ENCODE results near the gene METTL8. TPM values are rescaled to one million over a fixed set of nuclear protein-coding genes. Genes with fewer than 3 reads are reported as not detected.

The METTL8 gene
- 5.1 and 6.2 TPM in 2 replicates for polyA plus RNA-seq (2012; rRNA removed)
- 9.5 and 13.4 TPM in 2 replicates for polyA plus RNA-seq (2012; cell fraction: cytosol; rRNA removed)
- polyA plus RNA-seq (2012; cell fraction: nucleus; rRNA removed), result 8.5 and 8.8 TPM in 2 replicates

DNA sequence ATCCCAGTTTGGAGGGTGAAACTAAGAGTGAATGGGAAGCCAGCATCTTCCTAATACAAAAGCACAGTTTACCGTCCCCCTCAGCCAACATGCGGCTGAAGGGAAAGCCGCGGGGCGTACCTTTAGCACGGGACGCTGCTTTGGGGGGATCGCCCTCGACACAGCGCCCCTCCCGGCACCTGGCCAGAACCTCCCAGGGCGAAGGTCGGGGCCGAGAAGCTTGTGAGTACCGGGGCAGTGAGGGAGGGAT, at the start of gene METTL8:
METTL8 (minus strand) TSS at position 228 of the 250 bp plus-strand sequence. CDS start 41,805 bp downstream, outside the sequence.
- POLR2A ChIA-PET, result interaction anchor here (1.0 to 1.2 kb wide), 2 partner anchors 423 to 459 kb away, joined by 3 to 5 read pairs; no protein-coding TSS in a partner anchor
- Histone ChIP-seq H2AFZ (ENCODE audit: low read depth) (peak within 1 kb of the TSS; percentile 93), H3K79me2 (ENCODE audit: insufficient read depth) (peaks cover 46% of the 10 kb centered on the region), H3K9me3 (peaks cover 9% of the 10 kb centered on the region; the same call in 1 of the 2 replicates), H4K20me1 (ENCODE audit: insufficient read depth) (no peaks in the 10 kb centered on the region), H3K27me3 (ENCODE audit: insufficient read depth) (no peaks in the 10 kb centered on the region), H3K9me2 (no peaks in the 10 kb centered on the region), H3K9ac (peak within 1 kb of the TSS; percentile 88), H3K4me3 (ENCODE audit: low read depth in 2 of 2, low read length in 1 of 2) (peak within 1 kb of the TSS; percentile 88 to 90), H3K27ac (ENCODE audit: low read depth in 2 of 2, low read length in 1 of 2) (peak within 1 kb of the TSS; percentile 92 to 98), H3F3A (replicated peaks; ENCODE audit: insufficient read depth) (peaks cover 34% of the 10 kb centered on the region), H3K4me1 (ENCODE audit: control insufficient read depth in 1 of 2, insufficient read depth in 2 of 2, low read depth in 1 of 2, low read length in 1 of 2) (peaks cover 0 to 10% of the 10 kb centered on the region in 2 experiments; a peak in 2 of 4 replicates), H3K4me2 (peak within 1 kb of the TSS; percentile 92), H3K36me3 (replicated peaks in 1 of 2; ENCODE audit: control insufficient read depth in 1 of 2, insufficient read depth in 2 of 2, low read length in 1 of 2) (peaks cover 22 to 34% of the 10 kb centered on the region in 2 experiments)
- no peak for DNase-seq
- CTCF ChIA-PET, result interaction anchor here (0.6 to 2.4 kb wide), 8 partner anchors 10 to 604 kb away, joined by 3 to 11 read pairs (median 3); partner anchors contain the start of gene GORASP2
- 0 out of 2 replicates have a peak, but pooled peaks have one; percentile 1 for TF ChIP-seq TCF12 (IDR thresholded peaks at IDR 0.05)
- no peak for TF ChIP-seq YY1 (IDR thresholded peaks at IDR 0.05; ENCODE audit: low read depth)
- TF ChIP-seq, protein P1, sequence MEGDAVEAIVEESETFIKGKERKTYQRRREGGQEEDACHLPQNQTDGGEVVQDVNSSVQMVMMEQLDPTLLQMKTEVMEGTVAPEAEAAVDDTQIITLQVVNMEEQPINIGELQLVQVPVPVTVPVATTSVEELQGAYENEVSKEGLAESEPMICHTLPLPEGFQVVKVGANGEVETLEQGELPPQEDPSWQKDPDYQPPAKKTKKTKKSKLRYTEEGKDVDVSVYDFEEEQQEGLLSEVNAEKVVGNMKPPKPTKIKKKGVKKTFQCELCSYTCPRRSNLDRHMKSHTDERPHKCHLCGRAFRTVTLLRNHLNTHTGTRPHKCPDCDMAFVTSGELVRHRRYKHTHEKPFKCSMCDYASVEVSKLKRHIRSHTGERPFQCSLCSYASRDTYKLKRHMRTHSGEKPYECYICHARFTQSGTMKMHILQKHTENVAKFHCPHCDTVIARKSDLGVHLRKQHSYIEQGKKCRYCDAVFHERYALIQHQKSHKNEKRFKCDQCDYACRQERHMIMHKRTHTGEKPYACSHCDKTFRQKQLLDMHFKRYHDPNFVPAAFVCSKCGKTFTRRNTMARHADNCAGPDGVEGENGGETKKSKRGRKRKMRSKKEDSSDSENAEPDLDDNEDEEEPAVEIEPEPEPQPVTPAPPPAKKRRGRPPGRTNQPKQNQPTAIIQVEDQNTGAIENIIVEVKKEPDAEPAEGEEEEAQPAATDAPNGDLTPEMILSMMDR (IDR thresholded peaks at IDR 0.05), result peak; percentile 40
- TF ChIP-seq GABPA (IDR thresholded peaks at IDR 0.05; ENCODE audit: low read depth), result no peak
- no peak for TF ChIP-seq FOXM1 (IDR thresholded peaks at IDR 0.05; ENCODE audit: low read depth)
- TF ChIP-seq SMC3 (IDR thresholded peaks at IDR 0.05; ENCODE audit: low read depth, low read length), result 0 out of 2 replicates have a peak, but pooled peaks have one; percentile 1
- WGBS (ENCODE audit: low lambda C conversion rate), result 2% methylated on average over 11 of the region's 15 CpGs

- H3K27me3 ChIP-seq (ENCODE audit: insufficient read depth), result no peaks in the 10 kb centered on the region
- H3F3A ChIP-seq (replicated peaks; ENCODE audit: insufficient read depth), result peaks cover 14% of the 10 kb centered on the region
- no peak overlapping the region for H3K9ac ChIP-seq
- no peaks in the 10 kb centered on the region for H3K9me3 ChIP-seq
- peaks cover 28 to 38% of the 10 kb centered on the region in 2 experiments for H3K36me3 ChIP-seq (replicated peaks in 1 of 2; ENCODE audit: control insufficient read depth in 1 of 2, insufficient read depth in 2 of 2, low read length in 1 of 2)
- POLR2A ChIA-PET, result no interaction called here
- no peaks in the 10 kb centered on the region for H4K20me1 ChIP-seq (ENCODE audit: insufficient read depth)
- WGBS (ENCODE audit: low lambda C conversion rate), result 79% methylated on average over 3 of the region's 3 CpGs
- H3K4me3 ChIP-seq (ENCODE audit: low read depth in 2 of 2, low read length in 1 of 2), result no peak overlapping the region
- no peak overlapping the region for H2AFZ ChIP-seq (ENCODE audit: low read depth)
- peak overlapping the region in 1 of 2 experiments; percentile 64; a peak in 1 of 4 replicates for H3K27ac ChIP-seq (ENCODE audit: low read depth in 2 of 2, low read length in 1 of 2)
- CTCF ChIA-PET, result interaction anchor here (0.9 kb wide), 1 partner anchor 19 kb away, joined by 3 read pairs; no protein-coding TSS in a partner anchor
- DNase-seq, result no peak
- TF ChIP-seq TCF12 (IDR thresholded peaks at IDR 0.05) (peak; percentile 62), MXI1 (IDR thresholded peaks at IDR 0.05; ENCODE audit: low read depth, low read length) (no peak)
- peaks cover 0 to 14% of the 10 kb centered on the region in 2 experiments; a peak in 2 of 4 replicates for H3K4me1 ChIP-seq (ENCODE audit: control insufficient read depth in 1 of 2, insufficient read depth in 2 of 2, low read depth in 1 of 2, low read length in 1 of 2)
- H3K4me2 ChIP-seq, result no peak overlapping the region
- H3K79me2 ChIP-seq (ENCODE audit: insufficient read depth), result no peaks in the 10 kb centered on the region
- H3K9me2 ChIP-seq, result no peaks in the 10 kb centered on the region
These were observed 49.1 kb upstream of the METTL8 start for GRCh38 chr2:171482877-171483276.

DNA sequence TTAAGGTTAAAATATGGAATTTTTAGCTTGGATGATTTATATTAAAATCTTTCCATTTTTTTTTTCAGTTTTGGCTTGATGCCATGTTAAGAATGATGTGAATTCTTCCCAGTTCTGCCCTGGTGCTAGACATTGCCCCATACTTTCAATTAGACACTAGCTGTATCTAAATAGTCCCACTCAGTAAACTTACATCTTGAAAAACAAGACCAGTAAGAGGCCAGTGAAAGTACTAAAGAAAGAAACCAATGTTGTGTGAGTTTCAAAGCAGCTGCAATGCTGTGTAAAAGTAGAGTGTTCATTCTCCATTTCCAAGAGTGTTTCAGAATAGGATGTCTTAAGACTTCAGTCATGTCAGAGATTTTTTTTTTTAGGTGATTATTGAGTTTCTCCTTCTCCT, 48.5 kb upstream of the METTL8 start:
- Histone ChIP-seq H3K27ac (ENCODE audit: low read depth in 2 of 2, low read length in 1 of 2) (peak overlapping the region in 1 of 2 experiments; percentile 64; a peak in 2 of 4 replicates), H4K20me1 (ENCODE audit: insufficient read depth) (no peaks in the 10 kb centered on the region), H2AFZ (ENCODE audit: low read depth) (no peak overlapping the region), H3K79me2 (ENCODE audit: insufficient read depth) (no peaks in the 10 kb centered on the region), H3K4me2 (no peak overlapping the region), H3K9ac (no peak overlapping the region), H3K4me3 (ENCODE audit: low read depth in 2 of 2, low read length in 1 of 2) (no peak overlapping the region), H3K36me3 (replicated peaks in 1 of 2; ENCODE audit: control insufficient read depth in 1 of 2, insufficient read depth in 2 of 2, low read length in 1 of 2) (peaks cover 28 to 38% of the 10 kb centered on the region in 2 experiments), H3K9me2 (no peaks in the 10 kb centered on the region), H3K4me1 (ENCODE audit: control insufficient read depth in 1 of 2, insufficient read depth in 2 of 2, low read depth in 1 of 2, low read length in 1 of 2) (peaks cover 0 to 14% of the 10 kb centered on the region in 2 experiments; a peak in 2 of 4 replicates), H3F3A (replicated peaks; ENCODE audit: insufficient read depth) (peaks cover 16% of the 10 kb centered on the region), H3K9me3 (no peaks in the 10 kb centered on the region), H3K27me3 (ENCODE audit: insufficient read depth) (no peaks in the 10 kb centered on the region)
- ChIA-PET POLR2A (no interaction called here), CTCF (interaction anchor here (0.9 to 1.4 kb wide), 2 partner anchors 19 to 509 kb away, joined by 3 read pairs; no protein-coding TSS in a partner anchor)
- no peak for DNase-seq
- no peak for TF ChIP-seq ZBTB33 (IDR thresholded peaks at IDR 0.05; ENCODE audit: borderline replicate concordance, low read depth)
- TF ChIP-seq SMC3 (IDR thresholded peaks at IDR 0.05; ENCODE audit: low read depth, low read length), result no peak
- TF ChIP-seq FOXJ3 (CRISPR knock-in tag; IDR thresholded peaks at IDR 0.05), result no peak
